SU-DHL-6 (cell line): ENCODE results near the gene SLC5A8.

Source experiments
- H2AFZ ChIP-seq: fragments of 200-600 bp; sonication (generic); 2 replicates; pipeline ENCODE4 v1.6.1; 2014; ENCODE audit warnings: low read depth, mild to moderate bottlenecking, moderate library complexity, mixed read lengths, antibody characterized with exemption, low read length; ENCODE audit not compliant: severe bottlenecking
- H3F3A ChIP-seq: fragments of 200-600 bp; shearing (Covaris generic); 2 replicates; pipeline ENCODE4 v1.6.0; 2016; ENCODE audit warnings: antibody characterized with exemption, mild to moderate bottlenecking; ENCODE audit not compliant: insufficient read depth
- H3K27ac ChIP-seq: fragments of 200-600 bp; sonication (generic); 2 replicates; pipeline ENCODE4 v1.5.1; 2016; ENCODE audit warnings: low read depth, mild to moderate bottlenecking, low read length, moderate library complexity, mixed read lengths
- H3K27me3 ChIP-seq: fragments of 200-600 bp; sonication (generic), shearing (Covaris generic); 2 replicates; pipeline ENCODE4 v1.6.0; 2014; ENCODE audit warnings: mild to moderate bottlenecking, low read length
- H3K36me3 ChIP-seq: fragments of 200-600 bp; sonication (generic); 2 replicates; pipeline ENCODE4 v1.6.1; 2014; ENCODE audit warnings: mild to moderate bottlenecking, low read length, mixed read lengths
- H3K4me2 ChIP-seq: fragments of 300-600, 200-600 bp; shearing (Covaris generic), sonication (generic); 2 replicates; pipeline ENCODE4 v1.6.0; 2014; ENCODE audit warnings: low read length, low read depth, mild to moderate bottlenecking; ENCODE audit not compliant: poor library complexity, severe bottlenecking
- H3K4me3 ChIP-seq: fragments of 200-600 bp; sonication (generic); 2 replicates; pipeline ENCODE4 v1.5.1; 2014; ENCODE audit warnings: antibody characterized with exemption, low read length, mild to moderate bottlenecking, mixed read lengths; ENCODE audit not compliant: insufficient read depth, poor library complexity, severe bottlenecking
- H3K79me2 ChIP-seq: fragments of 200-600 bp; sonication (generic); 2 replicates; pipeline ENCODE4 v1.6.1; 2014; ENCODE audit warnings: mild to moderate bottlenecking, low read length, moderate library complexity; ENCODE audit not compliant: insufficient read depth
- H3K9ac ChIP-seq: fragments of 200-600 bp; sonication (generic); 2 replicates; pipeline ENCODE4 v1.7.0; 2014; ENCODE audit warnings: mild to moderate bottlenecking, low read length
- H3K9me2 ChIP-seq: fragments of 200-600 bp; sonication (generic); replicated peaks from 2 replicates; pipeline ENCODE4 v1.6.1; 2014; ENCODE audit warnings: low read length; ENCODE audit not compliant: insufficient read depth
- H3K9me3 ChIP-seq: fragments of 200-600 bp; sonication (generic); 2 replicates; pipeline ENCODE4 v1.6.1; 2014; ENCODE audit warnings: low read length, mixed read lengths; ENCODE audit not compliant: insufficient read depth
- H4K20me1 ChIP-seq: fragments of 200-600 bp; sonication (generic); 2 replicates; pipeline ENCODE4 v1.6.1; 2014; ENCODE audit warnings: low read depth, mild to moderate bottlenecking, antibody characterized with exemption, low read length, moderate library complexity, mixed read lengths
- CTCF ChIP-seq: fragments of 200-600 bp; sonication (generic); IDR thresholded peaks from one replicate; pipeline ENCODE4 v1.5.1; 2017; ENCODE audit warnings: antibody characterized with exemption, mild to moderate bottlenecking, low read length, moderate library complexity; ENCODE audit not compliant: insufficient read depth, poor library complexity, severe bottlenecking
- EZH2phosphoT487 ChIP-seq: fragments of 200-600 bp; sonication (generic), shearing (Covaris generic); conservative IDR thresholded peaks from 2 replicates; pipeline ENCODE4 v1.6.1; 2018; ENCODE audit warnings: mild to moderate bottlenecking, antibody characterized with exemption, low read length, moderate library complexity, mixed read lengths

SLC5A8 gene

GRCh38 chr12:101173197-101173749 lies 36.8 kb downstream of the SLC5A8 start:
- Histone ChIP-seq H3F3A (no peaks in the 10 kb centered on the region), H4K20me1 (no peaks in the 10 kb centered on the region), H3K79me2 (no peaks in the 10 kb centered on the region), H3K4me3 (no peak overlapping the region), H3K4me2 (no peak overlapping the region), H3K27me3 (no peaks in the 10 kb centered on the region), H3K9me2 (no peaks in the 10 kb centered on the region), H3K9ac (no peak overlapping the region), H3K9me3 (no peaks in the 10 kb centered on the region), H3K36me3 (no peaks in the 10 kb centered on the region), H2AFZ (no peak overlapping the region), H3K27ac (no peak overlapping the region)
- TF ChIP-seq CTCF: no peak
- TF ChIP-seq EZH2phosphoT487: no peak

GRCh38 chr12:101172316-101172715 lies 37.7 kb downstream of the SLC5A8 start:
- no peak overlapping the region for H3K4me2 ChIP-seq
- H3F3A ChIP-seq: no peaks in the 10 kb centered on the region
- H3K79me2 ChIP-seq: no peaks in the 10 kb centered on the region
- H4K20me1 ChIP-seq: no peaks in the 10 kb centered on the region
- no peak overlapping the region for H3K27ac ChIP-seq
- no peaks in the 10 kb centered on the region for H3K9me3 ChIP-seq
- H3K9me2 ChIP-seq: no peaks in the 10 kb centered on the region
- no peak for TF ChIP-seq EZH2phosphoT487
- TF ChIP-seq CTCF: no peak
- H3K36me3 ChIP-seq: no peaks in the 10 kb centered on the region
- H3K27me3 ChIP-seq: no peaks in the 10 kb centered on the region
- H2AFZ ChIP-seq: no peak overlapping the region
- H3K9ac ChIP-seq: no peak overlapping the region
- H3K4me3 ChIP-seq: no peak overlapping the region

GRCh38 chr12:101168001-101168400 lies 42.0 kb downstream of the SLC5A8 start:
- Histone ChIP-seq H3K9me2 (no peaks in the 10 kb centered on the region), H3K27ac (no peak overlapping the region), H3K36me3 (no peaks in the 10 kb centered on the region), H2AFZ (no peak overlapping the region), H3F3A (no peaks in the 10 kb centered on the region), H3K27me3 (no peaks in the 10 kb centered on the region), H3K79me2 (no peaks in the 10 kb centered on the region), H3K9me3 (no peaks in the 10 kb centered on the region), H3K4me3 (no peak overlapping the region), H3K9ac (no peak overlapping the region), H3K4me2 (no peak overlapping the region), H4K20me1 (no peaks in the 10 kb centered on the region)
- TF ChIP-seq CTCF (no peak), EZH2phosphoT487 (no peak)
